ENCODE data around the gene UNC5C.

GRCh38 chr4:95552942-95553550 lies 4.3 kb upstream of the UNC5C start:
- TF ChIP-seq ZNF184 (tag by site-specific recombination; IDR thresholded peaks at IDR 0.05), result no peak
- TF ChIP-seq, protein P1, sequence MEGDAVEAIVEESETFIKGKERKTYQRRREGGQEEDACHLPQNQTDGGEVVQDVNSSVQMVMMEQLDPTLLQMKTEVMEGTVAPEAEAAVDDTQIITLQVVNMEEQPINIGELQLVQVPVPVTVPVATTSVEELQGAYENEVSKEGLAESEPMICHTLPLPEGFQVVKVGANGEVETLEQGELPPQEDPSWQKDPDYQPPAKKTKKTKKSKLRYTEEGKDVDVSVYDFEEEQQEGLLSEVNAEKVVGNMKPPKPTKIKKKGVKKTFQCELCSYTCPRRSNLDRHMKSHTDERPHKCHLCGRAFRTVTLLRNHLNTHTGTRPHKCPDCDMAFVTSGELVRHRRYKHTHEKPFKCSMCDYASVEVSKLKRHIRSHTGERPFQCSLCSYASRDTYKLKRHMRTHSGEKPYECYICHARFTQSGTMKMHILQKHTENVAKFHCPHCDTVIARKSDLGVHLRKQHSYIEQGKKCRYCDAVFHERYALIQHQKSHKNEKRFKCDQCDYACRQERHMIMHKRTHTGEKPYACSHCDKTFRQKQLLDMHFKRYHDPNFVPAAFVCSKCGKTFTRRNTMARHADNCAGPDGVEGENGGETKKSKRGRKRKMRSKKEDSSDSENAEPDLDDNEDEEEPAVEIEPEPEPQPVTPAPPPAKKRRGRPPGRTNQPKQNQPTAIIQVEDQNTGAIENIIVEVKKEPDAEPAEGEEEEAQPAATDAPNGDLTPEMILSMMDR (tag by site-specific recombination; IDR thresholded peaks at IDR 0.05), result no peak
- TF ChIP-seq ZNF335 (tag by site-specific recombination; conservative IDR thresholded peaks at IDR 0.05), result no peak
- TF ChIP-seq ZNF157 (tag by site-specific recombination; IDR thresholded peaks at IDR 0.05), result no peak
- TF ChIP-seq, protein P2, sequence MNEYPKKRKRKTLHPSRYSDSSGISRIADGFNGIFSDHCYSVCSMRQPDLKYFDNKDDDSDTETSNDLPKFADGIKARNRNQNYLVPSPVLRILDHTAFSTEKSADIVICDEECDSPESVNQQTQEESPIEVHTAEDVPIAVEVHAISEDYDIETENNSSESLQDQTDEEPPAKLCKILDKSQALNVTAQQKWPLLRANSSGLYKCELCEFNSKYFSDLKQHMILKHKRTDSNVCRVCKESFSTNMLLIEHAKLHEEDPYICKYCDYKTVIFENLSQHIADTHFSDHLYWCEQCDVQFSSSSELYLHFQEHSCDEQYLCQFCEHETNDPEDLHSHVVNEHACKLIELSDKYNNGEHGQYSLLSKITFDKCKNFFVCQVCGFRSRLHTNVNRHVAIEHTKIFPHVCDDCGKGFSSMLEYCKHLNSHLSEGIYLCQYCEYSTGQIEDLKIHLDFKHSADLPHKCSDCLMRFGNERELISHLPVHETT (tag by site-specific recombination; IDR thresholded peaks at IDR 0.05), result no peak
- no peak for TF ChIP-seq ZNF513 (tag by site-specific recombination; IDR thresholded peaks at IDR 0.05)
- no peak for TF ChIP-seq ZNF707 (tag by site-specific recombination; IDR thresholded peaks at IDR 0.05)
- TF ChIP-seq ZNF530 (tag by site-specific recombination; IDR thresholded peaks at IDR 0.05; ENCODE audit: low read depth), result no peak
- TF ChIP-seq, protein P3, sequence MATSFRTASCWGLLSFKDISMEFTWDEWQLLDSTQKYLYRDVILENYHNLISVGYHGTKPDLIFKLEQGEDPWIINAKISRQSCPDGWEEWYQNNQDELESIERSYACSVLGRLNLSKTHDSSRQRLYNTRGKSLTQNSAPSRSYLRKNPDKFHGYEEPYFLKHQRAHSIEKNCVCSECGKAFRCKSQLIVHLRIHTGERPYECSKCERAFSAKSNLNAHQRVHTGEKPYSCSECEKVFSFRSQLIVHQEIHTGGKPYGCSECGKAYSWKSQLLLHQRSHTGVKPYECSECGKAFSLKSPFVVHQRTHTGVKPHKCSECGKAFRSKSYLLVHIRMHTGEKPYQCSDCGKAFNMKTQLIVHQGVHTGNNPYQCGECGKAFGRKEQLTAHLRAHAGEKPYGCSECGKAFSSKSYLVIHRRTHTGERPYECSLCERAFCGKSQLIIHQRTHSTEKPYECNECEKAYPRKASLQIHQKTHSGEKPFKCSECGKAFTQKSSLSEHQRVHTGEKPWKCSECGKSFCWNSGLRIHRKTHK (tag by site-specific recombination; IDR thresholded peaks at IDR 0.05), result no peak
- TF ChIP-seq ZNF544 (tag by site-specific recombination; IDR thresholded peaks at IDR 0.05), result no peak
- no peak for TF ChIP-seq YY1 (tag by site-specific recombination; IDR thresholded peaks at IDR 0.05)

Data from HEK293 (cell line).